HepG2 (cell line): ENCODE measurements around the gene CRIP1. TPM values are rescaled to one million over a fixed set of nuclear protein-coding genes. Genes with fewer than 3 reads are reported as not detected.

Source experiments
- ATAC-seq: fragments of 200-7000 bp; cut with Tn5 transposase; 3 replicates; pipeline ENCODE4 v1.9.1; 2020; ENCODE audit warnings: mild to moderate bottlenecking, moderate library complexity
- BruUV-seq: library from RNA; stranded (reverse); fragments of 400-500 nt; replicated peaks from 2 replicates; lab custom pipeline; 2021; lab: Mats Ljungman, UMichigan
- CTCF ChIA-PET: fragments of 300-600 bp; formaldehyde crosslinking; extraction: SDS; loops from one replicate; lab custom pipeline; 2021; ENCODE audit warnings: low total read pairs, inconsistent platforms, low intra/inter-chr PET ratio; lab: Yijun Ruan, JAX
- POLR2A ChIA-PET: fragments of 350-600 bp; sonication (Branson Sonifier 250); formaldehyde crosslinking; loops from one replicate; lab custom pipeline; 2020; ENCODE audit warnings: antibody characterized with exemption, inconsistent platforms; lab: Yijun Ruan, JAX
- DNase-seq: peaks from one replicate; pipeline ENCODE4 v3.0.0-alpha.2; 2015; ENCODE audit warnings: low spot score
- FAIRE-seq: peaks from 3 replicates; lab custom pipeline; 2011; peaks lifted over from hg19 to GRCh38; lab: Jason Lieb, UNC
- H2AFZ ChIP-seq: one replicate; pipeline ENCODE4 v1.6.1; 2011; ENCODE audit warnings: low read length, inconsistent platforms
- H3K27ac ChIP-seq: fragments of 300-600 bp; 3 replicates; pipeline ENCODE4 v1.8.0; 2011; ENCODE audit warnings: mixed run types, mild to moderate bottlenecking, mixed read lengths, low read length, inconsistent platforms; ENCODE audit not compliant: insufficient read depth; ENCODE audit errors: extremely low read length
- H3K27me3 ChIP-seq, 2 experiments: fragments of 200-600 bp in 1 of 2; 2 replicates in 1 of 2; 3 replicates in 1 of 2; pipeline versions ENCODE4 v1.6.0 to v1.8.0; 2011; ENCODE audit warnings: low read length in 2 of 2, mild to moderate bottlenecking in 2 of 2, moderate library complexity in 2 of 2, inconsistent platforms in 1 of 2; ENCODE audit not compliant: insufficient read depth in 2 of 2, control insufficient read depth in 1 of 2
- H3K36me3 ChIP-seq, 2 experiments: fragments of 200-600 bp in 1 of 2; replicated peaks in 1 of 2; 2 replicates in 1 of 2; 3 replicates in 1 of 2; pipeline versions ENCODE4 v1.5.1 to v1.8.0; 2011; ENCODE audit warnings: low read length in 2 of 2, inconsistent platforms in 1 of 2; ENCODE audit not compliant: insufficient read depth in 2 of 2, control insufficient read depth in 1 of 2
- H3K4me1 ChIP-seq: 2 replicates; pipeline ENCODE4 v1.5.1; 2012; ENCODE audit warnings: low read length, inconsistent platforms; ENCODE audit not compliant: insufficient read depth
- H3K4me2 ChIP-seq: 2 replicates; pipeline ENCODE4 v1.6.0; 2011; ENCODE audit warnings: low read depth, low read length, inconsistent platforms
- H3K4me3 ChIP-seq, 3 experiments: fragments of 200-600 bp in 1 of 3; sonication (generic), shearing (Covaris generic) in 1 of 3; replicated peaks in 1 of 3; 2 replicates each; pipeline ENCODE4 v1.5.1; 2011 to 2016; ENCODE audit warnings: low read length in 3 of 3, inconsistent platforms in 2 of 3, low read depth in 2 of 3, mild to moderate bottlenecking in 2 of 3, control low read depth in 1 of 3, mixed read lengths in 1 of 3; ENCODE audit not compliant: insufficient read depth in 1 of 3
- H3K79me2 ChIP-seq: one replicate; pipeline ENCODE4 v1.6.1; 2011; ENCODE audit warnings: low read length, inconsistent platforms; ENCODE audit not compliant: insufficient read depth
- H3K9ac ChIP-seq: 2 replicates; pipeline ENCODE4 v1.6.0; 2011; ENCODE audit warnings: mild to moderate bottlenecking, low read depth, low read length, inconsistent platforms; ENCODE audit not compliant: insufficient read depth
- H3K9me3 ChIP-seq: 2 replicates; pipeline ENCODE4 v1.5.1; 2012; ENCODE audit warnings: mild to moderate bottlenecking, low read length
- H4K20me1 ChIP-seq: 2 replicates; pipeline ENCODE4 v1.6.0; 2011; ENCODE audit warnings: inconsistent platforms, mild to moderate bottlenecking, low read length, moderate library complexity; ENCODE audit not compliant: insufficient read depth
- CC2D1A ChIP-seq: sonication (generic); formaldehyde crosslinking; IDR thresholded peaks from 2 replicates; pipeline ENCODE4 v1.8.1; 2023; ENCODE audit warnings: mild to moderate bottlenecking, missing genetic modification reagents
- HNF4A ChIP-seq: sonication (generic); formaldehyde crosslinking; IDR thresholded peaks from 2 replicates; pipeline ENCODE4 v1.4.0; 2020; ENCODE audit warnings: missing genetic modification reagents
- MTA1 ChIP-seq: sonication (generic); formaldehyde crosslinking; IDR thresholded peaks from 2 replicates; pipeline ENCODE4 v1.4.0; 2020; ENCODE audit warnings: missing genetic modification reagents, mild to moderate bottlenecking, borderline replicate concordance
- NFYB ChIP-seq: sonication (generic); formaldehyde crosslinking; IDR thresholded peaks from 2 replicates; pipeline ENCODE4 v1.4.0; 2020; ENCODE audit warnings: missing genetic modification reagents
- POLR2A ChIP-seq, 2 experiments: IDR thresholded peaks; 2 replicates each; pipeline ENCODE4 v1.6.1; 2011; ENCODE audit warnings: low read depth in 2 of 2, low read length in 2 of 2, mild to moderate bottlenecking in 1 of 2, moderate library complexity in 1 of 2; ENCODE audit not compliant: insufficient read depth in 1 of 2
- RELA ChIP-seq: sonication (generic); formaldehyde crosslinking; IDR thresholded peaks from 2 replicates; pipeline ENCODE4 v1.4.0; 2020; ENCODE audit warnings: missing genetic modification reagents
- SAP130 ChIP-seq: IDR thresholded peaks from 2 replicates; pipeline ENCODE4 v1.6.1; 2016; ENCODE audit warnings: low read depth
- SNAPC2 ChIP-seq: sonication (generic); formaldehyde crosslinking; IDR thresholded peaks from 2 replicates; pipeline ENCODE4 v1.8.1; 2022; ENCODE audit warnings: mild to moderate bottlenecking, missing genetic modification reagents
- ZEB1 ChIP-seq: IDR thresholded peaks from 2 replicates; pipeline ENCODE4 v1.6.1; 2012; ENCODE audit warnings: mild to moderate bottlenecking, low read depth, inconsistent platforms; ENCODE audit not compliant: insufficient replicate concordance
- ZNF615 ChIP-seq: sonication (generic); formaldehyde crosslinking; IDR thresholded peaks from 2 replicates; pipeline ENCODE4 v1.5.0; 2020; ENCODE audit warnings: mild to moderate bottlenecking, missing genetic modification reagents, borderline replicate concordance
- ZNF777 ChIP-seq: sonication (generic); formaldehyde crosslinking; IDR thresholded peaks from 2 replicates; pipeline ENCODE4 v1.4.0; 2020; ENCODE audit warnings: missing genetic modification reagents
- WGBS: methylation state at CpG from one replicate; pipeline ENCODE4 v1.1.6; 2017; ENCODE audit warnings: low lambda C conversion rate; 5-methylcytosine and 5-hydroxymethylcytosine counted together
- in situ Hi-C: cut with HindIII; loops from 2 replicates; pipeline ENCODE4 v1.10.0; 2017; ENCODE audit warnings: low pct_unique_long_range_greater_than_20kb; ENCODE audit not compliant: extremely low pct_ligation_motif_present
- intact Hi-C: fragments of 100-400 bp; cut with micrococcal nuclease; formaldehyde crosslinking; loops from one replicate; pipeline ENCODE4 v1.10.0; 2022; ENCODE audit not compliant: unreplicated experiment
- polyA plus RNA-seq, 8 experiments: library from polyadenylated mRNA; depleted of rRNA in 3 of 8; stranded (reverse) in 7 of 8; unstranded in 1 of 8; fragments of >200 nt; fragmentation: Illumina TruSeq in 4 of 8; extraction: Trizol in 4 of 8; gene quantifications; 2 replicates each; pipeline versions ENCODE4 v1.2.1 to v1.2.3, GENCODE V29; 2011 to 2016; ENCODE audit warnings: low read depth in 4 of 8, missing spikeins in 1 of 8, mixed read lengths in 1 of 8; ENCODE audit not compliant: insufficient read depth in 1 of 8
- total RNA-seq, 5 experiments: library from RNA; depleted of rRNA; stranded (reverse); fragments of >200 nt; fragmentation: Illumina TruSeq; extraction: Trizol; gene quantifications; 2 replicates each; pipeline ENCODE4 v1.2.3, GENCODE V29; 2016; ENCODE audit warnings: low read depth in 1 of 5
- TF ChIP-seq, protein P1 (sequence below): IDR thresholded peaks from 2 replicates; pipeline ENCODE4 v1.6.1; 2012; ENCODE audit warnings: inconsistent platforms
- TF ChIP-seq, protein P2 (sequence below): sonication (generic); formaldehyde crosslinking; IDR thresholded peaks from 2 replicates; pipeline ENCODE4 v1.4.0; 2020; ENCODE audit warnings: missing genetic modification reagents
- TF ChIP-seq, protein P3 (sequence below): sonication (generic); formaldehyde crosslinking; IDR thresholded peaks from 2 replicates; pipeline ENCODE4 v1.5.0; 2020; ENCODE audit warnings: mild to moderate bottlenecking, missing genetic modification reagents, borderline replicate concordance
- TF ChIP-seq, protein P4 (sequence below): sonication (generic); formaldehyde crosslinking; IDR thresholded peaks from 2 replicates; pipeline ENCODE4 v1.8.1; 2023; ENCODE audit warnings: mild to moderate bottlenecking, missing genetic modification reagents

Gene CRIP1
- total and polyA plus RNA-seq, 2 of the 13 experiments (the other 11 are each of a cell fraction or from before 2014, with no cell fraction given) = 53.9 to 59.5 TPM

DNA sequence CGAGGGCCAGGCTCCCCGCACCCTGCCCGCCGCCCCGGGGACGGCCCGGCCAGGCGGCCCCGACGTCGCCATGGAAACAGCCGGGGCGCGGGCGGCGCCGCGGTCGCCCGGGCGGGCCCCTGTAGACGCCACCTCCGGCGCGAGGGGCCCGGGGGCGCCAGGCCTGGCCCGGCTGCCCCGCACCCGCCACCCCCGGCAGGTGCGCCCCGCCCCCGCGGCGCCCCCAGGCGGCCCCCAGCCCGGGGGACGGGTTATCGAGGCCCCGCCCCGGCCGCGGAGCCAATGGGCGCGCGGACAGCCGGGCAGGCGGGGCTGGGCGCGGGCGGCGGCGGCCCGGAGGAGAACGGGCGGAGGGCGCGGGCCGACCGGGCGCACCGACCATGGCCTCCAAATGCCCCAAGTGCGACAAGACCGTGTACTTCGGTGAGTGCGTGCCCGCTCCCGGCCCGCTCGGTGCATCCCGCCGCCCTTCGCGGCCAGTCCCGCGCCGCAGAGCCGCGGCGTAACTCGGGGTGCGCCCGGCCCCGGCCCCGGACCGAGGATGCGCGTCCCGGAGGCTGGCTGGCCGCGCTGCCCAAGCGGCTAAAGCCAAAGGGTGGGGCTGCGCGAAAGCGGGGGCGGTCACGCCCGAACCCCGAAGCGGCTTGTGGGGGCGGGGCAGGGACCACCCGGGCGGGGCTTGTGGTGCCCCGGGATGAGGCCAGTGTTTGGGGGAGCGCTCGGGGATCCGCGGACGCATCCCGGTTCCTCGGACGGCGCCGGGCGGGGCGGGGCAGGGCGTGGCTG, 12.0 kb upstream of the CRIP1 start, which contains the start of gene CRIP2 (continued):
- 0 out of 2 replicates have a peak, but pooled peaks have one; percentile 37 for TF ChIP-seq SAP130 (CRISPR knock-in tag)
- TF ChIP-seq, protein P1, sequence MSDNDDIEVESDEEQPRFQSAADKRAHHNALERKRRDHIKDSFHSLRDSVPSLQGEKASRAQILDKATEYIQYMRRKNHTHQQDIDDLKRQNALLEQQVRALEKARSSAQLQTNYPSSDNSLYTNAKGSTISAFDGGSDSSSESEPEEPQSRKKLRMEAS = 0 out of 2 replicates have a peak, but pooled peaks have one; percentile 7
- TF ChIP-seq, protein P2, sequence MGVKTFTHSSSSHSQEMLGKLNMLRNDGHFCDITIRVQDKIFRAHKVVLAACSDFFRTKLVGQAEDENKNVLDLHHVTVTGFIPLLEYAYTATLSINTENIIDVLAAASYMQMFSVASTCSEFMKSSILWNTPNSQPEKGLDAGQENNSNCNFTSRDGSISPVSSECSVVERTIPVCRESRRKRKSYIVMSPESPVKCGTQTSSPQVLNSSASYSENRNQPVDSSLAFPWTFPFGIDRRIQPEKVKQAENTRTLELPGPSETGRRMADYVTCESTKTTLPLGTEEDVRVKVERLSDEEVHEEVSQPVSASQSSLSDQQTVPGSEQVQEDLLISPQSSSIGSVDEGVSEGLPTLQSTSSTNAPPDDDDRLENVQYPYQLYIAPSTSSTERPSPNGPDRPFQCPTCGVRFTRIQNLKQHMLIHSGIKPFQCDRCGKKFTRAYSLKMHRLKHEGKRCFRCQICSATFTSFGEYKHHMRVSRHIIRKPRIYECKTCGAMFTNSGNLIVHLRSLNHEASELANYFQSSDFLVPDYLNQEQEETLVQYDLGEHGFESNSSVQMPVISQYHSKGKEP (CRISPR knock-in tag) = no peak
- peak in 1 of 2 experiments; percentile 45; a peak in 1 of 4 replicates for TF ChIP-seq POLR2A (IDR thresholded peaks at IDR 0.05; ENCODE audit: insufficient read depth in 1 of 2, low read depth in 2 of 2, low read length in 2 of 2)
- no peak for TF ChIP-seq ZNF615 (CRISPR knock-in tag)
- TF ChIP-seq CC2D1A = no peak
- TF ChIP-seq, all 625 proteins: peak for 13

DNA sequence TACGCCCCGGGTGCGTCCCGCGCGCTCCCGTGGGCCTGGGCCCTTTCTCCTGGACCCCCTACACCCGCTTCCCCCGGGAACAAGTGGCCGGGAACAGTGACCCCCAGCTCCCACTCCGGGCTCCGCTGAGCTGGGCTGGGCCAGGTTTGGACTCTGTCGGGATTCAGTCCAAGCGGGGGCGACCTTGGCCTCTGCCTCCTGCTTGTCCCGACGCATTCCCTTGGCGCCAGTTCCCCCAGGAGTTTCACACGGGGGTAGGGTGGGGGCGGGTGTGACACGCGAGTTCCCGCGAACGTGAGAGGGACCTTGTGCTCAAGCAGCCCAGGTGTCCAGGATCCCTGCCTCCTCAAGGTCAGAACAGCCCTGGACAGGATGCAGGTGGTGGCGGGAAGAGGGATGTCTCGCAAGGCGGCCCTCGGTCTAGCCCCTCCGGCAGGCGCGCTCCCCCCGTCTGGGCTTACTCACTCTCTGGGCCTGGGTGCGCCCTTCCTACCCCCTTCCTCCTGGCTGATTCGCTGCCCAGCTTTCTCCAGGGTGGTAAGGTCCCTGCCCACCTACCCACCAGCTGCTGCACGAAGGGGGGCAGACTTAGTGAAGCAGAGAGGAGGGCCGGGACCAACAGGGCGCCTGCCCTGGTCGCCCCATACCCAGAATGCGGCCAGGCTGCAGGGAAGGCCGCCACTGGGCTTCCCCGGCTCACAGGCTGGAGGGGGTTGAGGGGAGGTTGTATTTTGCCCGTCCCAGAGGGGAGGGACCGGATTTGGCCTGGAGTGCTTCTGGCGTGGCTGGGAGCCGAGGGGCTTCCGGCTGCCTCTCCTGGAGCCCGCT, 11.2 kb upstream of the CRIP1 start:
- no TSS peak for BruUV-seq
- TF ChIP-seq NFYB (0 out of 2 replicates have a peak, but pooled peaks have one; percentile 5), SNAPC2 (CRISPR knock-in tag) (0 out of 2 replicates have a peak, but pooled peaks have one; percentile 16), HNF4A (CRISPR knock-in tag) (peak; percentile 17; the same call in 1 of the 2 replicates), ZEB1 (no peak), MTA1 (CRISPR knock-in tag) (peak; percentile 25; the same call in 1 of the 2 replicates), RELA (no peak), ZNF777 (CRISPR knock-in tag) (peak; percentile 34; the same call in 1 of the 2 replicates)
- TF ChIP-seq, protein P3, sequence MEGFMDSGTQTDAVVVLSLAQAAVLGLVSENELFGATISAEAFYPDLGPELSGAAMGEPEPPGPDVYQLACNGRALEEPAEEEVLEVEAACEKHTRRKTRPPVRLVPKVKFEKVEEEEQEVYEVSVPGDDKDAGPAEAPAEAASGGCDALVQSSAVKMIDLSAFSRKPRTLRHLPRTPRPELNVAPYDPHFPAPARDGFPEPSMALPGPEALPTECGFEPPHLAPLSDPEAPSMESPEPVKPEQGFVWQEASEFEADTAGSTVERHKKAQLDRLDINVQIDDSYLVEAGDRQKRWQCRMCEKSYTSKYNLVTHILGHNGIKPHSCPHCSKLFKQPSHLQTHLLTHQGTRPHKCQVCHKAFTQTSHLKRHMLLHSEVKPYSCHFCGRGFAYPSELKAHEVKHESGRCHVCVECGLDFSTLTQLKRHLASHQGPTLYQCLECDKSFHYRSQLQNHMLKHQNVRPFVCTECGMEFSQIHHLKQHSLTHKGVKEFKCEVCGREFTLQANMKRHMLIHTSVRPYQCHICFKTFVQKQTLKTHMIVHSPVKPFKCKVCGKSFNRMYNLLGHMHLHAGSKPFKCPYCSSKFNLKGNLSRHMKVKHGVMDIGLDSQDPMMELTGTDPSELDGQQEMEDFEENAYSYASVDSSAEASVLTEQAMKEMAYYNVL (CRISPR knock-in tag) = no peak
- TF ChIP-seq, protein P4, sequence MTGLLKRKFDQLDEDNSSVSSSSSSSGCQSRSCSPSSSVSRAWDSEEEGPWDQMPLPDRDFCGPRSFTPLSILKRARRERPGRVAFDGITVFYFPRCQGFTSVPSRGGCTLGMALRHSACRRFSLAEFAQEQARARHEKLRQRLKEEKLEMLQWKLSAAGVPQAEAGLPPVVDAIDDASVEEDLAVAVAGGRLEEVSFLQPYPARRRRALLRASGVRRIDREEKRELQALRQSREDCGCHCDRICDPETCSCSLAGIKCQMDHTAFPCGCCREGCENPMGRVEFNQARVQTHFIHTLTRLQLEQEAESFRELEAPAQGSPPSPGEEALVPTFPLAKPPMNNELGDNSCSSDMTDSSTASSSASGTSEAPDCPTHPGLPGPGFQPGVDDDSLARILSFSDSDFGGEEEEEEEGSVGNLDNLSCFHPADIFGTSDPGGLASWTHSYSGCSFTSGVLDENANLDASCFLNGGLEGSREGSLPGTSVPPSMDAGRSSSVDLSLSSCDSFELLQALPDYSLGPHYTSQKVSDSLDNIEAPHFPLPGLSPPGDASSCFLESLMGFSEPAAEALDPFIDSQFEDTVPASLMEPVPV (CRISPR knock-in tag) = 0 out of 2 replicates have a peak, but pooled peaks have one; percentile 44

More for the DNA sequence above, 11.2 kb upstream of the CRIP1 start:
- peak; percentile 25 for ATAC-seq
- intact Hi-C loops = loop anchor here (2.0 kb wide), 1 partner anchor 13 kb away; no protein-coding TSS in a partner anchor
- Histone ChIP-seq H3K27ac (peak overlapping the region; percentile 82), H3K4me1 (peaks cover 34% of the 10 kb centered on the region), H2AFZ (no peak overlapping the region), H3K4me3 (peak overlapping the region; percentile 71 to 83 (median 81)), H3K4me2 (peak overlapping the region; percentile 99), H3K27me3 (peaks cover 0 to 4% of the 10 kb centered on the region in 2 experiments; a peak in 2 of 5 replicates), H3K36me3 (no peaks in the 10 kb centered on the region), H3K9ac (peak overlapping the region; percentile 78), H4K20me1 (0 out of 2 replicates have a peak, but pooled peaks cover 2% of the 10 kb centered on the region), H3K79me2 (no peaks in the 10 kb centered on the region), H3K9me3 (no peaks in the 10 kb centered on the region)
- in situ Hi-C loops = no loop called here
- CTCF ChIA-PET = no interaction called here
- WGBS = 0% methylated on average over 1 of the region's 48 CpGs
- POLR2A ChIA-PET = interaction anchor here (1.0 to 1.1 kb wide), 2 partner anchors 11 to 174 kb away, joined by 3 read pairs; partner anchors contain the start of genes BRF1 and CRIP1
- FAIRE-seq = no peak
- DNase-seq = no peak
